Coronary artery (tissue), 2 donors: ENCODE results near the gene HNRNPH1.
A peak's percentile ranks its signal among the peaks of the same experiment; 100 is the strongest.
"Not testable (repeated sequence)": the region's sequence is repeated elsewhere in the genome, so short reads cannot be mapped to it uniquely, and the experiment has no call there.

ENCODE experiments used
- DNase-seq: peaks from one replicate; pipeline ENCODE4 v3.0.0-alpha.2; 2017; ENCODE audit warnings: low spot score
- H3K27ac ChIP-seq, 2 donors: fragments of 200-600 bp; sonication (generic); one replicate each; pipeline ENCODE4 v1.5.1; 2016 to 2019
- H3K4me3 ChIP-seq: fragments of 200-600 bp; sonication (generic); 2 replicates; pipeline ENCODE4 v1.5.1; 2016; ENCODE audit warnings: mild to moderate bottlenecking, moderate library complexity
- TF ChIP-seq, protein P1 (sequence below): fragments of 200-600 bp; sonication (generic); IDR thresholded peaks from one replicate; pipeline ENCODE4 v1.5.1; 2019; ENCODE audit warnings: antibody characterized with exemption

HNRNPH1 gene

DNA sequence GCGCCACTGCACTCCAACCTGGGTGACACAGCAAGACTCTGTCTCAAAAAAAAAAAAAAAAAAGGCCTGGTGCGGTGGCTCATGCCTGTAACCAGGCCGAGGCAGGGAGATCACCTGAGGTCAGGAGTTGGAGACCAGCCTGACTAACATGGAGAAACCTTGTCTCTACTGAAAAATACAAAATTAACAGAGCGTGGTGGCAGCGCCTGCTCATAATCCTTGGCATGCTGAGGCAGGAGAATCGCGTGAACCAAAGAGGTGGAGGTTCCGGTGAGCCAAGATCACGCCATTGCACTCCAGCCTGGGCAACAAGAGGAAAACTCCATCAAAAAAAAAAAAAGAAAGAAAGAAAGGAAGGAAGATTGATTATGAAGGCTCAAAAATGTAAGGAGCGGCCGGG lies 15.8 kb upstream of the HNRNPH1 start:
- H3K27ac ChIP-seq, H3K4me3 ChIP-seq, DNase-seq: not testable (repeated sequence)

DNA sequence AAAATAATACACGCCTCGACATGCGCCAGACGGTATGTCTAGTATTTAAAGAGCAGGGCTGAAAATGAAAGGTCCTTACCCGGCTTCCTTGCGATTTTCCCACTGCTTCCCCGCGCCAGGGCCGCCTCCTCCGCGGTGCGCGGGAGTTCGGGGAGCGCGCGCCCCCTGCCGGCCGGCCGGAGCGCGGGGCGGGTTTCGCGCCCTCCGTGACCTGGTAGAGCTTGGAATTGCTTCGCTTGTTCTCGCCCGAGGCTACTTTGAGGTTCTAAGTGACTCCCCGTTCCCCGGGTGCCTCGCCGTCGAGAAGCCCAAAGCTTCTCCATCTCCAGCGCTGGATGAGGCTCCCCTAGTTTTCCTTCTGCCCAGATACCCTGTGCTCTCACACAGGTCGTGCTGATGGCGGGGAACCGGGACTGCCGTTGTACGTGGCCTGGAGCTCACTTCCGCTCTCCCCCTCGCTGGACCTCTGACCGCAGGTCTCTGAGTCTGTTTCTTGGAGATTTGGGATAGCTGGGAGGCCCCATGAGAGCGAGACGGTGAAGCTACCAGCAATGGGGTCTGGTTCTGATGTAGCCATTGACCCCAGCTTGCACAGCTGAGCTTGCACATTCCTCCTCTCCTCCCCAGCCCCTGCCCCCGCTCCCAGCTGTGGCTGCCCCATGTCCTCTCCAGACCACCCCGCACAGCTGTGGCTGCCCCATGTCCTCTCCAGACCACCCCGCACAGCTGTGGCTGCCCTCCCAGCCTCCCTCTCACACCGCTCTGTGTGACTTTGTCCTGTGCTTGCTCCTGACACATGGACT lies 11.1 kb upstream of the HNRNPH1 start:
- not testable (repeated sequence) for H3K27ac ChIP-seq

GRCh38 chr5:179633501-179634369 lies 10.3 kb upstream of the HNRNPH1 start:
- DNase-seq, H3K27ac ChIP-seq: not testable (repeated sequence)
- peak overlapping the region; percentile 53 for H3K4me3 ChIP-seq

More for the DNA sequence above, 11.1 kb upstream of the HNRNPH1 start:
- H3K4me3 ChIP-seq, DNase-seq: not testable (repeated sequence)

- TF ChIP-seq, protein P1, sequence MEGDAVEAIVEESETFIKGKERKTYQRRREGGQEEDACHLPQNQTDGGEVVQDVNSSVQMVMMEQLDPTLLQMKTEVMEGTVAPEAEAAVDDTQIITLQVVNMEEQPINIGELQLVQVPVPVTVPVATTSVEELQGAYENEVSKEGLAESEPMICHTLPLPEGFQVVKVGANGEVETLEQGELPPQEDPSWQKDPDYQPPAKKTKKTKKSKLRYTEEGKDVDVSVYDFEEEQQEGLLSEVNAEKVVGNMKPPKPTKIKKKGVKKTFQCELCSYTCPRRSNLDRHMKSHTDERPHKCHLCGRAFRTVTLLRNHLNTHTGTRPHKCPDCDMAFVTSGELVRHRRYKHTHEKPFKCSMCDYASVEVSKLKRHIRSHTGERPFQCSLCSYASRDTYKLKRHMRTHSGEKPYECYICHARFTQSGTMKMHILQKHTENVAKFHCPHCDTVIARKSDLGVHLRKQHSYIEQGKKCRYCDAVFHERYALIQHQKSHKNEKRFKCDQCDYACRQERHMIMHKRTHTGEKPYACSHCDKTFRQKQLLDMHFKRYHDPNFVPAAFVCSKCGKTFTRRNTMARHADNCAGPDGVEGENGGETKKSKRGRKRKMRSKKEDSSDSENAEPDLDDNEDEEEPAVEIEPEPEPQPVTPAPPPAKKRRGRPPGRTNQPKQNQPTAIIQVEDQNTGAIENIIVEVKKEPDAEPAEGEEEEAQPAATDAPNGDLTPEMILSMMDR = no peak
- Histone ChIP-seq H3K27ac (peak overlapping the region; percentile 100), H3K4me3 (peak overlapping the region; percentile 96)
- DNase-seq = no peak
Measured at GRCh38 chr5:179624841-179625271, 1.4 kb upstream of the HNRNPH1 start.

- DNase-seq = no peak
- Histone ChIP-seq H3K27ac (peak overlapping the region; percentile 100), H3K4me3 (peak overlapping the region; percentile 96)
- TF ChIP-seq, protein P1 = no peak
Measured at GRCh38 chr5:179623906-179624741, 653 bp upstream of the HNRNPH1 start.

DNA sequence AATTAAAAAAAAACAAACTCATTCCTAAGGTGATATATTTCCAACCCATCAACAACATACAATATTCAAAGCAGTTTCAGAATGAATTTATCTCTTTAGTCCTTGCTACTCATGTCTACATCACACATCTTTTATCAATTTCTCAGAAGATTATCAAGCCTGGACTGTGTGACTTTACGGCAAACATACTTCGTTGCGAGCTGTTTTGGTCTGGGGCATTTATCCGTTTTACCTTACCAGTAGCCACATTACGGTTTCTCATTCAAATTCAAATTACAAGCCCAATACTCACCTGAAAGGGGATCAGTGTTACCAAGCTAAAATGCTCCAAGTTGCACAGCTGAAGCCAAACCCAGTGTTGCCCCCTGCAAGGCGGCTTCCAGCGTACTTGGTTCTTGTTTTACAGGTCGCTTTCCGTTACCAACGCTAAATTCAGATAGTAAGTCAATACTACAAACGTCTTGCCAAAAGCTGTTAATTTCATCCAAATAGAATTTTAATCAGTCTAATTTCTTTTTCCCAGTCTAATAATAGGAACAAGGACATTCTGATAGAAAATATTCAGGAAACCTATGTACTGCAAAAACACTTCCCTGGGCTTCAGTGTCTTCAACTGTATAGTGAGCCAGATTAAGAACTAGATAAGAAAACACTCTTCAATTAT lies 1.8 kb downstream of the HNRNPH1 start:
- TF ChIP-seq, protein P1 = no peak
- H3K27ac ChIP-seq = peak overlapping the region; percentile 90 to 100
- H3K4me3 ChIP-seq = peak overlapping the region; percentile 96
- no peak for DNase-seq

DNA sequence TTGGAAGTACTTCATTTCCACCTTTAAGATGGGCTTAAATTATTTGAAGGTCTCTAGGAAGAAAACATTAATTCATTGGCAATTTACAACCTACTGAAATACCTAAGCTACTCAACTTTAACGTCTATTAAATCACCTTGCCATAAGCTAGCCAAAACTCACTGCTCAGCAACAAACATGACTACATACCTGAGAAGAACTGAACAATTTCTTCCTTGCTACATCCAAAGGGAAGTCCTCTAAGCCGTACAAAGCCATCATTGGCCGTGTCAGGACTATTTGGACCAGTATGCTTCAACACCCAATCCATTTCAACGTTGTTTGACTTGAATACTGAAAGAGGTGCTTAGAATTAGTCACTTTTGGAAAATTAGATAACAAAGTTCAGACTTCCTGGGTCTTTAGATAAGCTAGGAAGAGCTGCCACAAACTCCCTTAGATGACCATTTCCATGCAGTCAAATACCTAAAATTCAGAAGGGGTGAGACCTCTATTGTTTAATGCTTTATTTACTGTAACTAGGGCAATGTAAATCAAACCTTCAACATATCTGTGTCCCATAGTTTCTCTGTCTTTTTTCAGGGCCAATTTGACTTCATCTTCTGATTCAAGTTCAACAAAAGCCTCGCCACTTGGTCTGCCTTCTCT lies 2.6 kb downstream of the HNRNPH1 start:
- DNase-seq = no peak
- TF ChIP-seq, protein P1 = no peak
- H3K27ac ChIP-seq = peak overlapping the region; percentile 48 to 90
- peak overlapping the region; percentile 96 for H3K4me3 ChIP-seq
